ENCODE data around the gene IL6R.

The IL6R gene

GRCh38 chr1:154429841-154430611, 24.9 kb downstream of the IL6R start:
- TF ChIP-seq CTCF (IDR thresholded peaks at IDR 0.05; ENCODE audit: low read depth, low read length) = no peak
- no peak for DNase-seq (ENCODE audit: extremely low read depth, low read depth)

- DNase-seq (ENCODE audit: extremely low read depth, low read depth) = no peak
- no peak for TF ChIP-seq CTCF (IDR thresholded peaks at IDR 0.05; ENCODE audit: low read depth, low read length)
These were observed 25.8 kb downstream of the IL6R start for GRCh38 chr1:154430903-154431302.

- peak; percentile 54 for DNase-seq (ENCODE audit: extremely low read depth, low read depth)
- TF ChIP-seq CTCF (IDR thresholded peaks at IDR 0.05; ENCODE audit: low read depth, low read length) = no peak
These were observed 26.6 kb downstream of the IL6R start for GRCh38 chr1:154431586-154432373.

- no peak for TF ChIP-seq CTCF (IDR thresholded peaks at IDR 0.05; ENCODE audit: low read depth, low read length)
- no peak for DNase-seq (ENCODE audit: extremely low read depth, low read depth)
These were observed 28.1 kb downstream of the IL6R start for GRCh38 chr1:154433161-154433764.

GRCh38 chr1:154434346-154435085, 29.4 kb downstream of the IL6R start:
- TF ChIP-seq CTCF (IDR thresholded peaks at IDR 0.05; ENCODE audit: low read depth, low read length) = no peak
- DNase-seq (ENCODE audit: extremely low read depth, low read depth) = no peak

GRCh38 chr1:154435599-154436200, 30.6 kb downstream of the IL6R start:
- DNase-seq (ENCODE audit: extremely low read depth, low read depth) = no peak
- no peak for TF ChIP-seq CTCF (IDR thresholded peaks at IDR 0.05; ENCODE audit: low read depth, low read length)

All from AG09319 (cell line).